Neural crest cell (in vitro differentiated cells): ENCODE data around the gene FAM24B. TPM values are rescaled to one million over a fixed set of nuclear protein-coding genes. Genes with fewer than 3 reads are reported as not detected.

ENCODE experiments used
- DNase-seq: peaks from one replicate; pipeline ENCODE4 v3.0.0; 2021; ENCODE audit warnings: low read depth, mixed read lengths, low spot score
- H3K27ac Mint-ChIP-seq: one replicate; pipeline ENCODE4 v1.8.0; 2021; ENCODE audit warnings: mild to moderate bottlenecking, mixed read lengths; ENCODE audit not compliant: unreplicated experiment
- H3K27me3 Mint-ChIP-seq: 2 replicates; pipeline ENCODE4 v1.8.0; 2021; ENCODE audit warnings: low read depth, mild to moderate bottlenecking, mixed read lengths
- H3K36me3 Mint-ChIP-seq: 2 replicates; pipeline ENCODE4 v1.8.0; 2021; ENCODE audit warnings: low read depth, mild to moderate bottlenecking, mixed read lengths
- H3K4me1 Mint-ChIP-seq: 2 replicates; pipeline ENCODE4 v1.8.0; 2021; ENCODE audit warnings: mixed read lengths
- H3K4me3 Mint-ChIP-seq: one replicate; pipeline ENCODE4 v1.8.0; 2021; ENCODE audit warnings: mild to moderate bottlenecking, mixed read lengths
- H3K9me3 Mint-ChIP-seq: 2 replicates; pipeline ENCODE4 v1.8.0; 2021; ENCODE audit warnings: mixed read lengths
- total RNA-seq: library from RNA; stranded (reverse); gene quantifications from 2 replicates; pipeline ENCODE4 v1.2.1, GENCODE V29; 2021
- TF ChIP-seq, protein P1 (sequence below): fragments of 200-600 bp; sonication (generic); conservative IDR thresholded peaks from 2 replicates; pipeline ENCODE4 v1.5.0; 2021; ENCODE audit warnings: antibody characterized with exemption, mild to moderate bottlenecking

The FAM24B gene
- total RNA-seq, 1 donor from 2014 or later: not detected

- Mint-ChIP-seq H3K36me3 (no peaks in the 10 kb centered on the region), H3K27me3 (peaks cover 40% of the 10 kb centered on the region), H3K27ac (no peak overlapping the region)
Observed at GRCh38 chr10:122815458-122815857, 63.9 kb downstream of the FAM24B start.

GRCh38 chr10:122814493-122814892 lies 64.9 kb downstream of the FAM24B start:
- Mint-ChIP-seq H3K27me3 (peaks cover 40% of the 10 kb centered on the region), H3K27ac (no peak overlapping the region), H3K4me1 (no peaks in the 10 kb centered on the region), H3K4me3 (no peak overlapping the region), H3K9me3 (no peaks in the 10 kb centered on the region), H3K36me3 (no peaks in the 10 kb centered on the region)
- TF ChIP-seq, protein P1, sequence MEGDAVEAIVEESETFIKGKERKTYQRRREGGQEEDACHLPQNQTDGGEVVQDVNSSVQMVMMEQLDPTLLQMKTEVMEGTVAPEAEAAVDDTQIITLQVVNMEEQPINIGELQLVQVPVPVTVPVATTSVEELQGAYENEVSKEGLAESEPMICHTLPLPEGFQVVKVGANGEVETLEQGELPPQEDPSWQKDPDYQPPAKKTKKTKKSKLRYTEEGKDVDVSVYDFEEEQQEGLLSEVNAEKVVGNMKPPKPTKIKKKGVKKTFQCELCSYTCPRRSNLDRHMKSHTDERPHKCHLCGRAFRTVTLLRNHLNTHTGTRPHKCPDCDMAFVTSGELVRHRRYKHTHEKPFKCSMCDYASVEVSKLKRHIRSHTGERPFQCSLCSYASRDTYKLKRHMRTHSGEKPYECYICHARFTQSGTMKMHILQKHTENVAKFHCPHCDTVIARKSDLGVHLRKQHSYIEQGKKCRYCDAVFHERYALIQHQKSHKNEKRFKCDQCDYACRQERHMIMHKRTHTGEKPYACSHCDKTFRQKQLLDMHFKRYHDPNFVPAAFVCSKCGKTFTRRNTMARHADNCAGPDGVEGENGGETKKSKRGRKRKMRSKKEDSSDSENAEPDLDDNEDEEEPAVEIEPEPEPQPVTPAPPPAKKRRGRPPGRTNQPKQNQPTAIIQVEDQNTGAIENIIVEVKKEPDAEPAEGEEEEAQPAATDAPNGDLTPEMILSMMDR: no peak
- DNase-seq: no peak

More at GRCh38 chr10:122815458-122815857, 63.9 kb downstream of the FAM24B start:
- no peak overlapping the region for H3K4me3 Mint-ChIP-seq
- TF ChIP-seq, protein P1: no peak
- no peaks in the 10 kb centered on the region for H3K4me1 Mint-ChIP-seq
- H3K9me3 Mint-ChIP-seq: no peaks in the 10 kb centered on the region
- no peak for DNase-seq

DNA sequence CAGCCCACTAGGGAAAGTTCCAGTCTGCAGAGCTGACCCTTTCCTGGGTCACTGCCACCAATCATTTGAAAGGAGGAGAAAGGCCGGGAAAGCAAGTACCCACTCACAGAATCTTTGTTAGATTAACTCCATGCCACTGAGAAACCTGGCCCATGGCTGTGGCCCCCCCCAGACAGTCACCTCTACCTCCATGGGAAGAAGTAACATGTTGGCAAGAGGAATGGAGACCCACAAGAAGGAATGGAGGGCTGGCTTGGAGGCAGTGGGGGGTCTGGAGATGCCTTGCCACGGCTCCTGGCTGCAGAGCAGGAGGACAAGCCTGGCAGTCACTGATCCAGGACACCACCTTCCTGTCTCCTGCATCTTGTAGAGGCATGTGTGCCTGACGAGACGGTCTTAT lies 66.6 kb downstream of the FAM24B start:
- H3K4me3 Mint-ChIP-seq: no peak overlapping the region
- peaks cover 38% of the 10 kb centered on the region for H3K27me3 Mint-ChIP-seq
- no peak for DNase-seq
- TF ChIP-seq, protein P1: no peak
- H3K27ac Mint-ChIP-seq: no peak overlapping the region
- no peaks in the 10 kb centered on the region for H3K9me3 Mint-ChIP-seq
- H3K4me1 Mint-ChIP-seq: no peaks in the 10 kb centered on the region
- no peaks in the 10 kb centered on the region for H3K36me3 Mint-ChIP-seq

GRCh38 chr10:122802282-122802681 lies 77.1 kb downstream of the FAM24B start:
- H3K27me3 Mint-ChIP-seq: peaks cover 40% of the 10 kb centered on the region

More at GRCh38 chr10:122802282-122802681, 77.1 kb downstream of the FAM24B start:
- TF ChIP-seq, protein P1: no peak
- Mint-ChIP-seq H3K36me3 (no peaks in the 10 kb centered on the region), H3K4me3 (no peak overlapping the region), H3K27ac (no peak overlapping the region), H3K9me3 (no peaks in the 10 kb centered on the region), H3K4me1 (no peaks in the 10 kb centered on the region)
- DNase-seq: no peak

Other genes with a start within 250 kb of the FAM24B start
- not detected in 2 replicates for gene C10orf120, start 179.7 kb downstream of the FAM24B start, total RNA-seq
- not detected in 2 replicates for gene CUZD1, start 33.7 kb downstream of the FAM24B start, total RNA-seq
- not detected in 2 replicates for gene FAM24A, start 31.0 kb upstream of the FAM24B start, total RNA-seq
- 11.8 and 13.5 TPM in 2 replicates for gene C10orf88, start 74.6 kb upstream of the FAM24B start, total RNA-seq
- 5.8 and 6.8 TPM in 2 replicates for gene PSTK, start 100.8 kb upstream of the FAM24B start, total RNA-seq
- 12.1 and 14.1 TPM in 2 replicates for gene IKZF5, start 129.2 kb upstream of the FAM24B start, total RNA-seq
- gene ACADSB, start 129.4 kb upstream of the FAM24B start, total RNA-seq: 16.8 and 17.2 TPM in 2 replicates